ENCODE data around the gene TMPRSS6. TPM values are rescaled to one million over a fixed set of nuclear protein-coding genes. Genes with fewer than 3 reads are reported as not detected.

Gene TMPRSS6
- total and polyA plus RNA-seq, 11 donors: 0.91 TPM; not detected in 10

DNA sequence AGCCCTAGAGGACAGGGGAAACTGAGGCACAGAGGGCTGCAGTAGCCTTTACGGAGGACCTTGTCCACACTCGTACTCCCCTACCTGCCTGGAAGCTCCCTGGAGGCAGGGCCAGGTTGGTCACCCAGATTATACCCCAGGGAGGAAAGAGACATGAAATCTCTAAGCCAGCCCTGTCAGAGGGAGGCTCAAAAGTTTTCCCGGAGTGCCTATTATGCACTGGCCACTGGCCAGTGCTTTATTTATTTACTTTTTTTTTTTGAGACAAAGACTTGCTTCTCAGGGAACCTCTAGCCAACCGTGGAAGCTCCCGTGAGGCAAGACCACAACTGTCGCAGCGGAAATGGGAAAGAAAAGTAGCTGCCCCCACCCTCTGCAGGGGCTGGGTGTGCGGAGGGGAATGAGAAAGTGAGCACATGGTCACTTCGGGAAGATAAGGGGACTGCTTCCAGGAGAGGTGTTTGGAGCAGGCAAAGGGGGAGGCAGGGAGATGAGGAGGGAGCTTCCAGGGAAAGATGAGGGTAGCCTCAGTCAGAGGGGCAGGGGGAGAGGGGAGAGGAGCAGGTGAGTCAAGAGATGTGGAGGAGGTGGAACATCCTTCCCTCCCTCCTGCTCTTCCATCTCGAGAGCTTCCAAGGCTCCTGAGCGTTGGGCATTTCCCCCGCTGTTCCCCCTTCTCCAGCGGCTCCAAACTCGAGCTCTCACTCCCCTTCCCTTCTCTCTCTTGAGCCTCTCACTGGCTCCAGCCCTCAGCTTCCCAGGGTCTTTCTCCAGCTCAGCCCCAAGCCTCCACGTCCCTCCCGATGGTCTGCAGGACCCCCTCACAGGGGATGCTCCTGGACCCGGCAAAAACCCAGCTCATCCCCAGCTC, 35.9 kb upstream of the TMPRSS6 start:
- TF ChIP-seq, protein P1, sequence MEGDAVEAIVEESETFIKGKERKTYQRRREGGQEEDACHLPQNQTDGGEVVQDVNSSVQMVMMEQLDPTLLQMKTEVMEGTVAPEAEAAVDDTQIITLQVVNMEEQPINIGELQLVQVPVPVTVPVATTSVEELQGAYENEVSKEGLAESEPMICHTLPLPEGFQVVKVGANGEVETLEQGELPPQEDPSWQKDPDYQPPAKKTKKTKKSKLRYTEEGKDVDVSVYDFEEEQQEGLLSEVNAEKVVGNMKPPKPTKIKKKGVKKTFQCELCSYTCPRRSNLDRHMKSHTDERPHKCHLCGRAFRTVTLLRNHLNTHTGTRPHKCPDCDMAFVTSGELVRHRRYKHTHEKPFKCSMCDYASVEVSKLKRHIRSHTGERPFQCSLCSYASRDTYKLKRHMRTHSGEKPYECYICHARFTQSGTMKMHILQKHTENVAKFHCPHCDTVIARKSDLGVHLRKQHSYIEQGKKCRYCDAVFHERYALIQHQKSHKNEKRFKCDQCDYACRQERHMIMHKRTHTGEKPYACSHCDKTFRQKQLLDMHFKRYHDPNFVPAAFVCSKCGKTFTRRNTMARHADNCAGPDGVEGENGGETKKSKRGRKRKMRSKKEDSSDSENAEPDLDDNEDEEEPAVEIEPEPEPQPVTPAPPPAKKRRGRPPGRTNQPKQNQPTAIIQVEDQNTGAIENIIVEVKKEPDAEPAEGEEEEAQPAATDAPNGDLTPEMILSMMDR (IDR thresholded peaks at IDR 0.05): no peak
- TF ChIP-seq POLR2A (IDR thresholded peaks at IDR 0.05): no peak
- Histone ChIP-seq H3K36me3 (no peaks in the 10 kb centered on the region), H3K4me1 (peaks cover 0 to 6% (median 0%) of the 10 kb centered on the region in 12 donors), H3K4me3 (peak overlapping the region in 1 of 12 donors; percentile 56), H3K27me3 (peaks cover 0 to 35% (median 4%) of the 10 kb centered on the region in 9 donors), H3K9me3 (peaks cover 0 to 3% (median 0%) of the 10 kb centered on the region in 12 donors), H3K27ac (no peak overlapping the region)
- intact Hi-C loops (cut with DNase I): no loop called here
- ATAC-seq: no peak
- WGBS, 4 donors: 23 to 31% (median 25%) methylated on average over 17 of the region's 17 CpGs
- peak in 2 of 5 donors; percentile 23 to 26 for DNase-seq

DNA sequence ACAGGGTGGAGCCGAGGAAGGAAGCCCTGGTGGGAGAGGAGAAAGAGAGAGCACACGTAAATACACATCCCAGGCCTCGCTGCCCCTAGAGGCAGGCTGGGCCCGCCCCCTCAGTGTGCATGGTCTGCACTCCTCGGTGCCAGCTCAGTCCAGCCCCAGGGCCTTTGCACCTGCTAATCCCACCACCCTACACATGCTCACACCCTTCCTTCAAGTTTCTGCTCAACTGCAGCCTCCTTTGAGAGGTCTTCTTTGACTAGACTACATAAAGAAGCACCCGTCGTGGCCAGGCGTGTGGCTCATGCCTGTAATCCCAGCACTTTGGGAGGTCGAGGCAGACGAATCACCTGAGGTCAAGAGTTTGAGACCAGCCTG, 34.7 kb upstream of the TMPRSS6 start:
- Histone ChIP-seq H3K4me1 (peaks cover 0 to 6% (median 0%) of the 10 kb centered on the region in 12 donors), H3K4me3 (no peak overlapping the region), H3K27ac (no peak overlapping the region), H3K36me3 (no peaks in the 10 kb centered on the region), H3K27me3 (peaks cover 0 to 37% (median 4%) of the 10 kb centered on the region in 9 donors), H3K9me3 (no peaks in the 10 kb centered on the region)
- DNase-seq (peak in 1 of 5 donors; percentile 35), ATAC-seq (no peak)
- no peak for TF ChIP-seq POLR2A (IDR thresholded peaks at IDR 0.05)
- TF ChIP-seq, protein P1 (IDR thresholded peaks at IDR 0.05): no peak
- WGBS, 4 donors: 74 to 85% (median 83%) methylated on average over 10 of the region's 10 CpGs
- intact Hi-C loops (cut with DNase I): no loop called here

DNA sequence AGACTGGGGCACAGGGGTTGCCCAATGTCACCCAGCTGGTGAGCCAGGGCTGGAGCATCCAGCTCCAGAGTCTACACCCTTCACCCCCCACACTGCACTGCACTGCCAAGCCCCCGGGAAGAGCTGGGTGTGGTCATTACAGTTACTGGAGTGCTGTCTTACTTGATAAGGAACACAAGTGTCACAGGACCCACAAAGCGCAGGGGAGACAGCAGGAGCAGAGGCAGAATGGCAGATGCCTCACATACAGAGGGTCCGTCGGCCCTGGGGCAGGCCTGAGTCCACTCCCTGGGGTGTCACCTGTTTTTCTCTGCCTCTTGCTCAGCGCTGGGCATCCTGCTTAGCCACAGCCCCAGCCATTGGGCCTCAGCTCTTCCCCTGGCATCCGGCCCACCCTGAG, 32.5 kb upstream of the TMPRSS6 start:
- ATAC-seq: no peak
- Histone ChIP-seq H3K27ac (no peak overlapping the region), H3K27me3 (peaks cover 0 to 33% (median 4%) of the 10 kb centered on the region in 9 donors), H3K4me3 (no peak overlapping the region), H3K9me3 (no peaks in the 10 kb centered on the region), H3K36me3 (no peaks in the 10 kb centered on the region), H3K4me1 (peaks cover 0 to 6% (median 0%) of the 10 kb centered on the region in 12 donors)
- no peak for TF ChIP-seq POLR2A (IDR thresholded peaks at IDR 0.05)
- TF ChIP-seq, protein P1 (IDR thresholded peaks at IDR 0.05): no peak
- 55 to 58% (median 58%) methylated on average over 3 to 6 of the region's 6 CpGs for WGBS, 4 donors
- intact Hi-C loops (cut with DNase I): no loop called here
- DNase-seq: peak in 1 of 5 donors; percentile 49

DNA sequence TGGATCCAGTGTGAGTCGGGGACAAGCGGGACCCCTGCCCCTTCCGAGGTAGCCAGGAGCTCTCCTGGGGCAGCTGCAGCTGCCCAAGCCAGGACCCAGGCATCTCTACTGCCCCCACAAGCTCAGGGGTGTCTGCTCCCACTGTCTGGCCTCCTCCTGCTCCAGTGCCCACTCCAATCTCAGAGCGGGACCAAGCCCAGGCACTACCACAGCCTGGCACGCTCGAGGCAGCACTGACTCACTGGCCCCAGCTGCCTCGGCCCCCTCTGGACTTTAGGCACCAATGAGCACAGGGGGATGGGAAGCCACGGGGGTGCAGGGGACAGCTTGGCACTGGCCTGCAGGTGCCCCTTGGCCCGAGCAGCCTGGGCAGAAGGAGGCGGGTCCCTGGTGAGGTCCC, 32.0 kb upstream of the TMPRSS6 start:
- H3K4me3 ChIP-seq: no peak overlapping the region
- DNase-seq: no peak
- intact Hi-C loops (cut with DNase I): no loop called here
- TF ChIP-seq, protein P1 (IDR thresholded peaks at IDR 0.05): no peak
- TF ChIP-seq POLR2A (IDR thresholded peaks at IDR 0.05): no peak
- no peaks in the 10 kb centered on the region for H3K36me3 ChIP-seq
- H3K27me3 ChIP-seq: peaks cover 0 to 33% (median 4%) of the 10 kb centered on the region in 9 donors
- H3K9me3 ChIP-seq: no peaks in the 10 kb centered on the region
- H3K4me1 ChIP-seq: peaks cover 0 to 6% (median 0%) of the 10 kb centered on the region in 12 donors
- H3K27ac ChIP-seq: no peak overlapping the region
- WGBS, 4 donors: 87 to 96% (median 90%) methylated on average over 7 to 10 of the region's 10 CpGs
- no peak for ATAC-seq

Measured in heart left ventricle (tissue), 16 donors.